ENCODE results near the gene ZNF652.

- TF ChIP-seq POLR2AphosphoS5 (IDR thresholded peaks at IDR 0.05; ENCODE audit: low read depth, low read length): no peak
- TF ChIP-seq POLR2A (IDR thresholded peaks at IDR 0.05; ENCODE audit: low read depth, low read length): no peak
Measured at GRCh38 chr17:49356320-49356719, 5.7 kb downstream of the ZNF652 start.
